GM12878 (cell line): ENCODE measurements around the gene CDX1.

ENCODE experiments used
- CTCF ChIP-seq, 3 experiments: IDR thresholded peaks in 2 of 3; conservative IDR thresholded peaks in 1 of 3; 2 replicates each; pipeline ENCODE4 v1.5.1; 2011; ENCODE audit warnings: low read depth in 3 of 3, low read length in 3 of 3, mild to moderate bottlenecking in 3 of 3, control low read depth in 2 of 3, moderate library complexity in 2 of 3, inconsistent platforms in 1 of 3, mixed read lengths in 1 of 3; ENCODE audit not compliant: control insufficient read depth in 2 of 3, insufficient read depth in 1 of 3; ENCODE audit errors: extremely low read depth in 1 of 3
- EP300 ChIP-seq, 2 experiments: fragments of 150-350 bp in 1 of 2; IDR thresholded peaks; 2 replicates each; pipeline ENCODE4 v1.6.1; 2011 to 2012; ENCODE audit warnings: low read depth in 2 of 2, low read length in 2 of 2, borderline replicate concordance in 1 of 2, improper control_type of control experiment in 1 of 2, inconsistent platforms in 1 of 2; ENCODE audit not compliant: control insufficient read depth in 1 of 2
- HDGF ChIP-seq: fragments of 450-650 bp; IDR thresholded peaks from 2 replicates; pipeline ENCODE4 v1.6.1; 2016; ENCODE audit warnings: antibody characterized with exemption
- POLR2A ChIP-seq: IDR thresholded peaks from 2 replicates; pipeline ENCODE4 v1.6.1; 2011; ENCODE audit warnings: low read depth, mild to moderate bottlenecking, low read length
- RAD21 ChIP-seq: IDR thresholded peaks from 2 replicates; pipeline ENCODE4 v1.6.1; 2011; ENCODE audit warnings: mild to moderate bottlenecking, low read depth, low read length, moderate library complexity; ENCODE audit not compliant: insufficient read depth
- TAF1 ChIP-seq: IDR thresholded peaks from 2 replicates; pipeline ENCODE4 v1.6.1; 2011; ENCODE audit warnings: mild to moderate bottlenecking, low read depth, low read length, borderline replicate concordance
- ZNF24 ChIP-seq: fragments of 450-650 bp; IDR thresholded peaks from 2 replicates; pipeline ENCODE4 v1.6.1; 2017; ENCODE audit warnings: antibody characterized with exemption, mild to moderate bottlenecking
- ZZZ3 ChIP-seq: IDR thresholded peaks from 2 replicates; pipeline ENCODE4 v1.6.1; 2011; ENCODE audit warnings: low read depth; ENCODE audit not compliant: control insufficient read depth, insufficient read length

GRCh38 chr5:150137168-150137957 lies 29.2 kb upstream of the CDX1 start:
- TF ChIP-seq POLR2A (no peak), CTCF (IDR thresholded peaks at IDR 0.05 in 2 of 3, conservative IDR thresholded peaks at IDR 0.05 in 1 of 3; ENCODE audit: control insufficient read depth in 2 of 3, extremely low read depth in 1 of 3, insufficient read depth in 1 of 3, low read depth in 3 of 3, low read length in 3 of 3) (no peak), TAF1 (no peak), RAD21 (no peak), EP300 (IDR thresholded peaks at IDR 0.05; ENCODE audit: borderline replicate concordance in 1 of 2, control insufficient read depth in 1 of 2, low read depth in 2 of 2, low read length in 2 of 2) (no peak), HDGF (no peak), ZZZ3 (no peak), ZNF24 (no peak)
